Sigmoid colon (tissue), 7 donors: ENCODE measurements around the gene DARS1. TPM values are rescaled to one million over a fixed set of nuclear protein-coding genes. Genes with fewer than 3 reads are reported as not detected.

Experiments used
- DNase-seq: peaks from one replicate; pipeline ENCODE4 v3.0.0-alpha.2; 2019
- H3K27ac ChIP-seq, 4 donors: fragments of 200-600 bp; sonication (generic); one replicate each; pipeline ENCODE4 v1.5.1; 2016 to 2019; ENCODE audit warnings: mild to moderate bottlenecking in 1 of 4
- H3K27me3 ChIP-seq, 3 donors: fragments of 200-600 bp; sonication (generic); one replicate each; pipeline ENCODE4 v1.5.1; 2019; ENCODE audit warnings: mild to moderate bottlenecking in 1 of 3
- H3K36me3 ChIP-seq, 4 donors: fragments of 200-600 bp; sonication (generic); one replicate each; pipeline ENCODE4 v1.5.1; 2016 to 2019
- H3K4me1 ChIP-seq, 4 donors: fragments of 200-600 bp; sonication (generic); one replicate each; pipeline ENCODE4 v1.5.1; 2017 to 2019
- H3K4me3 ChIP-seq, 4 donors: fragments of 200-600 bp; sonication (generic); one replicate each; pipeline ENCODE4 v1.5.1; 2017 to 2019; ENCODE audit warnings: mild to moderate bottlenecking in 2 of 4, moderate library complexity in 1 of 4
- H3K9me3 ChIP-seq, 4 donors: fragments of 200-600 bp in 3 of 4; sonication (generic) in 3 of 4; one replicate each; pipeline versions ENCODE4 v1.5.1 to v1.6.1; 2013 to 2019
- EP300 ChIP-seq, 4 donors: sonication (generic); formaldehyde crosslinking; IDR thresholded peaks; one replicate each; pipeline ENCODE4 v1.6.1; 2017; ENCODE audit warnings: antibody characterized with exemption in 4 of 4
- POLR2A ChIP-seq, 2 donors: fragments of 450-650 bp; IDR thresholded peaks; one replicate each; pipeline ENCODE4 v1.6.1; 2016; ENCODE audit warnings: antibody characterized with exemption in 2 of 2, mild to moderate bottlenecking in 2 of 2, moderate library complexity in 2 of 2
- POLR2AphosphoS5 ChIP-seq, 4 donors: sonication (generic); formaldehyde crosslinking; IDR thresholded peaks; one replicate each; pipeline ENCODE4 v1.6.1; 2017; ENCODE audit warnings: antibody characterized with exemption in 4 of 4
- WGBS, 2 donors: extraction: QIAGEN DNeasy Blood & Tissue Kit; methylation state at CpG; one replicate each; pipeline ENCODE4 v1.1.7; 2013; 5-methylcytosine and 5-hydroxymethylcytosine counted together
- intact Hi-C: fragments of 100-400 bp; cut with DNase I; formaldehyde crosslinking; loops from one replicate; pipeline ENCODE4 v1.15.1; 2023
- polyA plus RNA-seq, 3 donors: library from polyadenylated mRNA; stranded (reverse); fragments of 200-250 nt; gene quantifications; one replicate each; pipeline ENCODE4 v1.2.3, GENCODE V29; 2013
- total RNA-seq, 4 donors: library from RNA; depleted of rRNA; stranded (reverse); fragments of >200 nt; gene quantifications; one replicate each; pipeline ENCODE4 v1.1.0, GENCODE V29; 2016
- TF ChIP-seq, protein P1 (sequence below), 4 experiments: fragments of 450-650 bp in 3 of 4; fragments of 200-600 bp in 1 of 4; IDR thresholded peaks; one replicate each; pipeline ENCODE4 v1.5.1; 2016 to 2019; ENCODE audit warnings: antibody characterized with exemption in 4 of 4, mild to moderate bottlenecking in 3 of 4, moderate library complexity in 2 of 4
- donor health status: healthy with polysubstance abuse.
- donor health status: Bipolar disorder and iron deficiency.
- donor health status: healthy.

Gene DARS1
- total and polyA plus RNA-seq, 7 donors, result 31.4 to 95.6 (median 77.3) TPM

GRCh38 chr2:136001131-136001530, 15.7 kb upstream of the DARS1 start:
- TF ChIP-seq, protein P1, sequence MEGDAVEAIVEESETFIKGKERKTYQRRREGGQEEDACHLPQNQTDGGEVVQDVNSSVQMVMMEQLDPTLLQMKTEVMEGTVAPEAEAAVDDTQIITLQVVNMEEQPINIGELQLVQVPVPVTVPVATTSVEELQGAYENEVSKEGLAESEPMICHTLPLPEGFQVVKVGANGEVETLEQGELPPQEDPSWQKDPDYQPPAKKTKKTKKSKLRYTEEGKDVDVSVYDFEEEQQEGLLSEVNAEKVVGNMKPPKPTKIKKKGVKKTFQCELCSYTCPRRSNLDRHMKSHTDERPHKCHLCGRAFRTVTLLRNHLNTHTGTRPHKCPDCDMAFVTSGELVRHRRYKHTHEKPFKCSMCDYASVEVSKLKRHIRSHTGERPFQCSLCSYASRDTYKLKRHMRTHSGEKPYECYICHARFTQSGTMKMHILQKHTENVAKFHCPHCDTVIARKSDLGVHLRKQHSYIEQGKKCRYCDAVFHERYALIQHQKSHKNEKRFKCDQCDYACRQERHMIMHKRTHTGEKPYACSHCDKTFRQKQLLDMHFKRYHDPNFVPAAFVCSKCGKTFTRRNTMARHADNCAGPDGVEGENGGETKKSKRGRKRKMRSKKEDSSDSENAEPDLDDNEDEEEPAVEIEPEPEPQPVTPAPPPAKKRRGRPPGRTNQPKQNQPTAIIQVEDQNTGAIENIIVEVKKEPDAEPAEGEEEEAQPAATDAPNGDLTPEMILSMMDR (IDR thresholded peaks at IDR 0.05), result no peak
- TF ChIP-seq POLR2A (IDR thresholded peaks at IDR 0.05) (no peak), EP300 (IDR thresholded peaks at IDR 0.05) (no peak), POLR2AphosphoS5 (IDR thresholded peaks at IDR 0.05) (no peak)
- 89 to 96% methylated on average over 1 of the region's 1 CpG for WGBS, 2 donors
- H3K36me3 ChIP-seq, result no peaks in the 10 kb centered on the region
- H3K27me3 ChIP-seq, result no peaks in the 10 kb centered on the region
- peak overlapping the region; percentile 50 to 64 (median 57) for H3K27ac ChIP-seq
- no peak for DNase-seq
- no peak overlapping the region for H3K4me3 ChIP-seq
- peaks cover 0 to 18% (median 12%) of the 10 kb centered on the region in 4 donors for H3K4me1 ChIP-seq
- intact Hi-C loops, result no loop called here
- H3K9me3 ChIP-seq, result no peaks in the 10 kb centered on the region

DNA sequence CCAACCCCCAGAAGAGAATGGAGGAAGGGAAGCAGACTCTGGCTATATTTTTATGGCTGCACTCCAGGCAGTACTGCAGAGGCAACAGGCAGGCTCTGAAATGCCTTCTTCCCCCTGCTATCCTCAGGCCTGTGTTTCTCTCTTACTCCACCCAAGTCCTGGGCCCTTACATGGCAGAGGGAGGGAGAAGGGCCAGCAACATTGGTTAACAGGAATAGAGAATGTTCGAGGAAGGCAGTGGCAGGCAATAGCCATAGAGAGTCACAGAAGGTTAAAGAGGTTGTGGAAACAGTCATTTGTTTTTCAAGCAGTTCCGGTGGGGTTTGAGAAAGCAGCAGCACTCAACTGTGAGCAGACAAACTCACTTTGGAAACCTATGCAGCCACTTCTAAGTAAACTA, 15.1 kb upstream of the DARS1 start:
- TF ChIP-seq EP300 (IDR thresholded peaks at IDR 0.05), result no peak
- TF ChIP-seq, protein P1 (IDR thresholded peaks at IDR 0.05), result no peak
- no peak for TF ChIP-seq POLR2A (IDR thresholded peaks at IDR 0.05)
- TF ChIP-seq POLR2AphosphoS5 (IDR thresholded peaks at IDR 0.05), result no peak
- WGBS, 2 donors, result 44 to 74% methylated on average over 2 of the region's 2 CpGs

GRCh38 chr2:135999899-136000298, 14.5 kb upstream of the DARS1 start:
- H3K4me1 ChIP-seq, result peaks cover 0 to 19% (median 12%) of the 10 kb centered on the region in 4 donors
- H3K27me3 ChIP-seq, result no peaks in the 10 kb centered on the region
- TF ChIP-seq POLR2AphosphoS5 (IDR thresholded peaks at IDR 0.05), result no peak
- no peak for DNase-seq
- H3K27ac ChIP-seq, result peak overlapping the region in 3 of 4 donors; percentile 52 to 64 (median 62)
- H3K36me3 ChIP-seq, result no peaks in the 10 kb centered on the region
- 84 to 89% methylated on average over 4 of the region's 4 CpGs for WGBS, 2 donors
- no peak overlapping the region for H3K4me3 ChIP-seq
- intact Hi-C loops, result no loop called here
- H3K9me3 ChIP-seq, result no peaks in the 10 kb centered on the region

More for the DNA sequence above, 15.1 kb upstream of the DARS1 start:
- no peak for DNase-seq
- Histone ChIP-seq H3K9me3 (no peaks in the 10 kb centered on the region), H3K4me1 (peaks cover 0 to 18% (median 12%) of the 10 kb centered on the region in 4 donors), H3K27ac (peak overlapping the region; percentile 50 to 64 (median 57)), H3K27me3 (no peaks in the 10 kb centered on the region), H3K4me3 (no peak overlapping the region), H3K36me3 (no peaks in the 10 kb centered on the region)
- intact Hi-C loops, result no loop called here

DNA sequence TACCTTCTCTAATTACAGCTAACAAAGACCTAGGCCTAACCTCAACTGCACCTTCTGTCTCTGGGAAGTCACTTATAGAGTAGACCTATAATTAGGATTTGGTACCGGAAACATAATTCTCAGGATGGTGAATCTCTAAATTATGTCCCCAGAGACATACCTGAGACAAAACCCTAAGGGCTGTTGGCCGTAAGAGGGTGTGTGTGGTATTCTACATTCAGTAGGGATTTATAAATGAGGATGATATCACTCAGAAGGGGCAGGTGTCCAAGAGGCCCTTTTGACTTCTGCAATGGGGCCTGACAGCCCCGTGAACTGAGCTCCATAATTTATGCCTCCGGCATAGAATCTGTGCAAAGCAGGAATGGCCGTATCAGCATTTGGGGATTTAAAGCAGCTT, 13.5 kb upstream of the DARS1 start:
- intact Hi-C loops, result no loop called here
- Histone ChIP-seq H3K27ac (no peak overlapping the region), H3K4me1 (peaks cover 0 to 29% (median 14%) of the 10 kb centered on the region in 4 donors), H3K36me3 (no peaks in the 10 kb centered on the region), H3K9me3 (no peaks in the 10 kb centered on the region), H3K4me3 (no peak overlapping the region), H3K27me3 (no peaks in the 10 kb centered on the region)
- no peak for TF ChIP-seq POLR2A (IDR thresholded peaks at IDR 0.05)
- no peak for TF ChIP-seq EP300 (IDR thresholded peaks at IDR 0.05)
- no peak for TF ChIP-seq POLR2AphosphoS5 (IDR thresholded peaks at IDR 0.05)
- DNase-seq, result no peak
- WGBS, 2 donors, result 91 to 94% methylated on average over 5 of the region's 5 CpGs

- TF ChIP-seq POLR2A (IDR thresholded peaks at IDR 0.05) (no peak), POLR2AphosphoS5 (IDR thresholded peaks at IDR 0.05) (no peak), EP300 (IDR thresholded peaks at IDR 0.05) (no peak)
- TF ChIP-seq, protein P1 (IDR thresholded peaks at IDR 0.05), result no peak
- H3K27me3 ChIP-seq, result no peaks in the 10 kb centered on the region
- 75 to 84% methylated on average over 5 of the region's 5 CpGs for WGBS, 2 donors
- H3K9me3 ChIP-seq, result no peaks in the 10 kb centered on the region
- no peaks in the 10 kb centered on the region for H3K36me3 ChIP-seq
- H3K4me3 ChIP-seq, result no peak overlapping the region
- peaks cover 0 to 29% (median 14%) of the 10 kb centered on the region in 4 donors for H3K4me1 ChIP-seq
- no peak overlapping the region for H3K27ac ChIP-seq
- no peak for DNase-seq
- intact Hi-C loops, result no loop called here
Measured at GRCh38 chr2:135997380-135997779, 12.0 kb upstream of the DARS1 start.

DNA sequence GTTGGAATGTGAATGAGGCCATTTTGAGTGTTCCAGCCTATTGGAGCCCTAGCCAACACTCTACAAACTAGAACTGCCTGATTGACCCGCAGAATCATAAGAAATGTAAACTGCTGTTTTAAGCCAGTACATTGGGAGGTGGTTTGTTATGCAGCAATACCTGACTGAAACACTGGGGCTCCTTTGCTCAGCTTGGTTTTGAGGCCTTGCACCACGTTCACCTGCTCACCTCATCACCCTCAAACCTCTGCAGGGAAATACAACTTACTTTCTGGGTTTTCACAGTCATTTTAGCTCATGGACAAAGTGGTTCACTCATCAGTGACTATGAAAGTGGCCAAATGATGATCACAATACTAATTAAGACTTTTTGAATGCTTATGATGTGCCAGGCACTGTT, 10.9 kb upstream of the DARS1 start:
- Histone ChIP-seq H3K4me3 (no peak overlapping the region), H3K9me3 (no peaks in the 10 kb centered on the region), H3K36me3 (no peaks in the 10 kb centered on the region), H3K27ac (no peak overlapping the region), H3K27me3 (no peaks in the 10 kb centered on the region), H3K4me1 (peaks cover 0 to 29% (median 14%) of the 10 kb centered on the region in 4 donors)
- intact Hi-C loops, result no loop called here
- 93 to 94% methylated on average over 2 of the region's 2 CpGs for WGBS, 2 donors
- DNase-seq, result no peak
- TF ChIP-seq EP300 (IDR thresholded peaks at IDR 0.05) (no peak), POLR2A (IDR thresholded peaks at IDR 0.05) (no peak), POLR2AphosphoS5 (IDR thresholded peaks at IDR 0.05) (no peak)
- TF ChIP-seq, protein P1 (IDR thresholded peaks at IDR 0.05), result no peak
